ENCODE data around the gene TMEM179.

TMEM179 gene

DNA sequence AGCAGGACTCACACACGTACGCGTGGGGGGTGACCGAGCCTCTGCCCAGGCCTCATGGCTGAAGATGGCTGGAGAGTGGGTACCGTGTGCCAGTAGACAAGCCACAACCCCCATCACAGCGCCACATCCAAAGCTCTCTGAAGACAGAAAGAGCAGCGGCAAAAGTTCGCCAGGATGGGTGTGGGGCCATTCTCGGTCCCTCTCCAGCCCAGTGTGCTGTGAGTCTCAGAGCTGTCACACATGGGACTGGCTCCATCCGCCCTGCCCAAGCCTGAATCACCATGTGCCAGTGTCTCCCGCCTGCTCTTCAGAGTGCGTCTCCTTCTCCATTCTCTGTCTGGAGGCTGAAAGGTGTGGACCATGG, 5.7 kb downstream of the TMEM179 start:
- no peak for DNase-seq (ENCODE audit: low spot score)

DNA sequence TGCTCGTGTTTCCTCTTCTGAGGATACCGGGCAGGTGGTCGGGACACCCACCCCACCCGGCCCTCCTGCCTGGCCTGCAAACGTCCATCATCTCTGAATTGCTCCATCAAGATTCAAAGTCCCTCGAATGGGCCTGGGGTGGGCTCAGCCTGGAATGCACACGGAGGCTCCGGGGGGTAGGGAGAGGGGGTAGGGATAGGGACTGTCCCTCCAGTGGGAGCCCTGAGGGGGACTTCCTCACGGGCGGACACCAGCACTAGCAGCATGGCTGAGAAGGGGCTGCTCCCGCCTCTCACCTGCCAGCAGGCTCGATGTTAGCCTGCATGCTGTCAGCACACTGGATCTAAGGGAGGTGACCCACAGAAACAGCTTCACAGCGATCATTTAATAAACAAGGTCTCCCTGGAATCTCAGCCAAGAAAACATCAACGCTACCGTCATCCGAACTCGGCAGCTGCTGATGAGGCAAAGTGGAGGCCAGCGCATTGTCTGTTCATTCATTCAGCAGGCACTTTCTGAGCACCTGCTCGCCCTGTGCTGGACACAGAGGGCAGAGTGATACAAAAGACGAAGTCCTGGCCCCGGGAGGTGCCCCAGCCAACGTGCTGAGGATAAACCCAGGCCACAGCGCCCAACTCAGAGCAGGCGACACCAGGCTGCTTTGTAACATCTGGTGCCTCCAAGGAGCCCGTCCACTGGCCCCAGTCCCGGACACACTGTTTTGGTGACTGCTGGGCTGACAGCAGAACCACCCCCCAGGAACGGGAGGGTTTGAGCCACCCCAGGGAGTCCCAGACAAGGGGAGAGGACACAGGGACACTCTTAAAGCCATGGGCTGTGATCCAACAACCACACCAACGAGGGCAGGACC, 6.3 kb downstream of the TMEM179 start:
- DNase-seq (ENCODE audit: low spot score) = no peak

DNA sequence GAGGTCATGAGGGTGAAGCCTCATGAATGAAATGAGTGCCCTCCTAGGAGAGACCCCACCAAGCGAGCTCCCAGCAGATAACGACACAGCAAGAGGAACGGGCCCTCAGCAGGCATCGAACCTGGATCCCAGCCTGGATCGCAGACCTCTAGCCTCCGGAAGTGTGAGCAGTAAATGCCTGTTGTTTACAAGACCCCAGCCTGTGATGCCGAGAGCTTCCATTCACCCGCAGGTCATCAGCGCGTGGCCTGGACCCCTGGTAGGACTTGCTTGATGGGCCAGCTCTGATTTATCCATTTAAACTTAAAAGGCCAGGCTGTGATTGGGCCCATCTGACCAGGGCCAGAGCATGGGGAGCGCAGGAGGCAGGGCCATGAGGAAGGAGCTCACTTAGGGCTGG, 7.0 kb downstream of the TMEM179 start:
- DNase-seq (ENCODE audit: low spot score) = no peak

DNA sequence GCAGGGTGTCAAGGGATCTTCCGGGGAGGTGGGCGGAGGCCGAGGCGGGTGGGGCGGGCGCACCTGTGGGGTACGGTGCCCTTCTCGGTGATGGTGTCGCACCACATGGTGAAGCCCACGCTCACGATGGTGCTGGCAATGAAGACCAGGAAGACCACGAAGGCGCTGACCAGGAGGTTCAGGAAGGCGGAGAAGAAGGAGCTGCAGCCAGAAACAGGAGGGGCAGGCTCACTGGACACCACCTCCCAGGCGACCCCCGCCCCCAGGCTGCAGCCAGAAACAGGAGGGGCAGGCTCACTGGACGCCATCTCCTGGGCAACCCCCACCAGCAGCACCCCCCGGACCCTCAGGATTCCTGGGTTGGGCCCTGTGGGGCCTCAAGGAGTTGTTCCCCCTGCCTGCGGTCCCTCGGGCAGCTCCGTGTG, 7.6 kb downstream of the TMEM179 start:
- DNase-seq (ENCODE audit: low spot score) = no peak

DNA sequence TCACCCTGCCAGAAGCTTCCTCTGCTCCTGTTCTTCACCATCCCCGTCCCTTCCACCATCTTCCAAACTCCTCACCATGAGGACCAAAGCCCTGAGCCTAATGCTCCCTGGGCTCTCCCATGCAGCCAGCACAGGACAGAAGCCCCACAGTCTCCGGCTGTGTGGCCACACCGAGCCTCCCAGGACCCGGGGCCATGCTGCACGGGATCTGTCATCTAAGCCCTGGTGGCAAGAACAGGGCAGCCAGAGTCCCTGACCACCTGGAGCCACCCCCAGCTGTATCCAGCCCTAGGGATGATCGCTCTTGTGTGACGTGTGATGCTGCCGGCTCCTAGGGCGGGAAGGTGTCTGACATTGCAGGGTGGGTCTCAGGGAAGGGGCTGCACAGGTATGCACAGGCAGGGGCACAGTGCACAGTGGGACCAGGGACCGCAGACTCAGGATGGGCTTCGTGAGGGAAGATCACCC, 8.1 kb downstream of the TMEM179 start:
- no peak for DNase-seq (ENCODE audit: low spot score)

DNA sequence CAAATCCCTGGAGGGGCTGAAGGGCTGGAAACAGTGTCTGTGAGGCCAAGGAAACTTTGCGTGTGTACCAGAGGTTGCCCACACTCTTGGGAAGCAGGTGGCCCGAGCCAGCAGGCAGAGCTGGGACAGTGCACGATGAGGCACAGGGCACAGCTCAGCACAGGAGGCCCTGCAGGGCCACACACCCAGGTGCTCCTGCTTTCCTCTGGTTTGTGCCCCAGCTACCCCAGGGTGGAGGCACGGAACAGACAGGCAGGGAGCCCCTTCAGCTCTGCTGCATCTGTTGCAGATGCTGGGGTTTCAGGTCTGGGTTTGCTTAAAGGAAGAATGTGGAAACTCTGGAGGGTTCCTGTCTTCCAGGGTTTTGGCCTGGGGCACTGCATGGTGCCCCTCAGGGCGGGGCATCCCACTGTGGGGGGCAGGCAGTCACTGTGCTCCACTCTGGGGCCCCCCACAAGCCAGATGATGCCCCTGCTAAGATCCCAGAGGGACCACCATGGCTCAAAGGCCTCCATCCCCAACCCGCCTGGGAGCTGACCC, 8.6 kb downstream of the TMEM179 start:
- DNase-seq (ENCODE audit: low spot score) = no peak

DNA sequence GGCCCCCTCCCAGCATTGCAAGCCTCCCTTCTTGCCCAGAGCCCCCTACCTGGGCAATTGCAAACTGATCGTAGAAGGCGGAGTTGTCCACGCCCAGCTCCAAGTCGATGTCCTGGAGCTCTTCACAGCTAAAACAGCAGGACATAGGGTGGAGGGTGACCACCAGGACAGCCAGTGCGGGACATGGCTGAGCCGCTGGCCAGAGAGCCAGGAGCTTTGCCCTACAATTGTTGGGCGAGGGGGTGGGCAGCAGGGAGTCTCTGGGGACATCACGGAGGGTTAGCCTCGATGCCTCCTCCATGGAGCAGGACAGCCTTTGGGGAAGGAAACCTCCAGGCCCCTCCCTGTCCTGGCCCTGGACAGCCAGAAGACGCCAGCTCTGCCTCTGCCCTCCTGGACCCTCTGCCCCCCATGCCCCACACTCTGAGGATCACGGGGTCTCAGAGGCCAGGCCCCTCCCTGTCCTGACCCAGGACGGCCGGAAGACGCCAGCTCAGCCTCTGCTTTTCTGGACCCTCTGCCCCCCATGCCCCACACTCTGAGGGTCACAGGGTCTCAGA, 9.4 kb downstream of the TMEM179 start:
- no peak for DNase-seq (ENCODE audit: low spot score)

DNA sequence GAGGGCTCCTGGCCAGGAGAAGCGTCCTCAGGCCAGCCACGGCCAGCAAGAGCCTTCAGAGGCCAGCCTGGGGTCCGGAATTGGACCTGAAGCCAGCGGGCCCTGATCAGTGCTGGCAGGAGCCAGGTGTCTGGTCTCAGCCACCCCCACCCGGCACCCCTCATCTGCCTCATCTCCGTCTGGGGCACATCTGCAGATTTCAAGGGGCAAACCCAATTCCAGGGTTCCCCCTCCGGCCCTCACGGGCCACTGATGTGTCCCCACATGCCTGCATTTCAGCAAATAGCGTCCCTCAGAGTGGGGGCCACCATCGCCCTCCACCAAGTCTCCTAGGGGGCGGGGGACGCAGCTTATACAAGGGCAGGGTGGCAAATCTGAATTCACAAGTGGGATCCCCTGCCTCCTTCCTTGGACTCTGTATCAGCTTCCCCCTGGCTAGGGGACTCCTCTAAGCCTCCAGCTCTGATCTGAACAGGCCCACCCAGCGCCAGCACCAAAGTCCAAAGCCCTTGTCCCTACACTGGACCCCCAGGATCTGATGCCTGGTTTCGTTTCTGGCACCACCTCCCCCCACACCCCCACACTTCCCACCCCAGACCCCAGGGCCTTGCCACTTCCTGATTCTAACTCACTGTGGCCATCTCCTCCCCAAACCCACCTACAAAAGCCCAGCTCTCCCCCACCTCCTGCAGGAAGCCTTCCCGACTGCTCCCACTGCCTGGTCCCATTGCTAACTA, 10.1 kb downstream of the TMEM179 start:
- DNase-seq (ENCODE audit: low spot score) = no peak

DNA sequence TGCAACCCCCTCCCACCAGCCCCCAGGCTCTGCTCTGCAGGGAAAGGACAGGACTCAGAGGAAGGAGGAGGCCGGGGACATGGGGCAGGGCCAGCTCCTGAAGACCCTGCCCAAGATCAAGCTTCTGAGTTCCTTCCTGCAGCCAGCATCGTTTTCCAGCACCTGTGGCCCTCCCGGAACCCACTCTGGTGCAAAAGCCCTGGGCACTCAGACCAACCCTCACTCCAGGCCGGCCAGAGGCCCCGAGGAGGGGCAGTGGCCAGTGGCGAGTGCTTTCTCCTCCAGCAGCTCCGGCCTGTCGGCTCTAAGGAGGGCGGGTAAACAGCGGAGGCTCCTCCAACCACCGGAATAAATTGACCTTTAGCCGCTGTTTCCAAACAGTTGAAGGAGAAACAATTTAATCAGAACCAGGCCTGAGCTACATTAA, 10.8 kb downstream of the TMEM179 start:
- no peak for DNase-seq (ENCODE audit: low spot score)

DNA sequence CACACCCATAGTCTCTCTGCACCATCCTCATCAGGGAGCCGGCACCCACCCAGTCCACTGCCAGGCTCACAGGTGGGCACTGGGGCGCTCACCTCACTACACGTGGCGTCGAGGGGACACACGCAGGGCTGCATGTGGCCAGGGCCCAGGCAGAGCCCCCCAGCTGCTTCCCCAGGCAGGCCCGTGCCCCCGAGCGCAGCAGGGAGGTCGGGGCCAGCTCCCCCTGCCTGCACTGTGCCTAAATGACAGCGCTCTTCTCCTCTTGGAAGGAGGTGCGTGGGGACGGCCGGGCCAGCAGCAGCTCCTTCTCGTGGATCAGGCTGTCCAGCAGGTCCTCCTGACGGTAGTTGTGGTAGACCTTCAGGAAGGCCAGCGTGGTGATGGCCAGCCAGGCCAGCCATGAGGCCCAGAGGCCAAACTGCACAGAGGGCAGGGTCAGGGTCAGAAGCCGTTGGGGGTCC, 11.3 kb downstream of the TMEM179 start:
- DNase-seq (ENCODE audit: low spot score) = no peak

DNA sequence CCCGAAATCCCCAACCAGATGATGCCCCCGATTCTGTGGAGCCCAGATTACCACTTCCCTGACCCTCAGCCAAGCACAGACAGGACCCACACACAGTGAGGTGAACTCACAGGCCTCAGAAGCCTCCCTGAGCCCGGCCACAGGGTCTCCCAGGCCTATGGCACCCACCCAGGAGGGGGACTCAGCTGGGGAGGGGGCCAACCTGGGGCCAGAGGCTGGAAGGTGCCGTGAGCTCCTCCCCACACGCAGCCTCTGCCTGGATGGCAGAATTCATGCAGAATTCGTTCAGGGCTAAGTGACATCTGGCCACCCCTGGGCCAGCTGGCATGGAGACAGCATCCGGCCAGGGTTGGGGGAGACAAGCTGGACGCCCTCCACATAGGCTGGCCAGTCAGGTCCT, 11.8 kb downstream of the TMEM179 start:
- no peak for DNase-seq (ENCODE audit: low spot score)

DNA sequence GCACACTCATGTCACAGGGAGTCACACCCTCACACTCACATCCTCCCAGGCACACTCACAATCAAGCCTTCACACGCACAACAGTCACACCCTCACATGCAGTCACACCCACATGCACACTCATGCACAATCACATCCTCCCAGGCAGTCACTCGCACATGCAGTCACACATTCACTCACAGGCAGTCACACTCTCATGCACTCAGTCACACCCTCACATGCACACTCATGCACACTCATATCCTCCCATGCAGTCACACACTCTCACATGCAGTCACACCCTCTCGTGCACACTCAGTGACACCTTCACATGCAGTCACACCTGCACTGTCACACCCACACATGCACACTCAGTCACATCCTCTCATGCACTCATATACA, 12.3 kb downstream of the TMEM179 start:
- DNase-seq (ENCODE audit: low spot score) = no peak

DNA sequence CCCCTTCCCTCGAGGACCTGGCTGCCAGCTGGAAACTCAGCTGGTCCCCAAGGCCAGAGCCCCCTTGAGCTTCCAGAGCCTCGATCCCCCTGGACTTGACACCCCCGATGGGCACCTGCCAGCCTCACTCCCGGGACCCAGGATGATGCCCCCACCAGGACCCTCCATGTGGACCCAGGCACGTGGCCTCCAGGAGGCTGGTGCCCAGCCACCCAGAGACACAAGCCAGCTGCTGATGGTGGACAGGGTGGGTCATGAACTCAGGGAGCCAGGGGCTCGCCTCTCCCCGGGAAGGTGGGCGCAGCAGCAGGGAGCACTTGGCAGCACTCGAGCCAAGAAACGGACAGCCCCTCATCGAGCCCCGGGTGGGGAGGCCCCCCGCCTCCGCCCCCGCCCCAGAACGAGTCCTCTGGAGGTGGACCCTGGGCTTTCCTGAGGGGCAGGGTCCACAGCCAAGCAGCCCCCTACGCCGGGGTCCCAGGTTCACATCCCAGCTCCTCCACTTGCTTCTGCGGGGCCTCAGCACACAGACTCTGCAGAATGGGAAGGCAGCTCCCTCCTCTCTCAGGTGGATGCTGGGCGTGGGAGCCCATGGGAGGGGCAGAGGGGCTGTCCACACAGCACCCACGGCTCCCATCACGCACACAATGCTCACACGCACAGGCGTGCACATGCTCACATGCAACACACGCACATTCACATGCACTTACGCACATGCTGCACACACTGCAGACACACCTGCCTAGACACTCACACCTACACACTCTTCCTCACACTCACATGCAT, 12.9 kb downstream of the TMEM179 start:
- no peak for DNase-seq (ENCODE audit: low spot score)

DNA sequence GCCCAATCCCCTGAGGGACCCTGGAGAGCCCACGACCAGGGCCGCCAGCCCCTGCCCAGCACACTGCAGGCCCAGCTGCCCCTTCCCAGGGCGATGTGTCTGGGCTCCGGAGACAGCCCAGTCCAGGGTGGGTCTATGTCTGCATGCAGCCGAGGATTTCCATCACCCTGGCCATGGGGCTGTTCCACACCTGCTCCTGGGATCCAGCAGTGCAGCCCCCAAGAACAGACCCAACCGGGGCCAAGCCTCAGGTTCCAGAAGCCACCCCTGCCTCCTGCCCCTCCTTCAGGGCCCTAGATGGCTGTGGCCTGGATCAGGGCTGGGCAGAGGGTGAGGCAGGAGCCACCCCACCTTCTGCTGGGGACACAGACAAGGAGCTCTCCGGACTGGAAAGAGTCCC, 13.5 kb downstream of the TMEM179 start:
- DNase-seq (ENCODE audit: low spot score) = no peak

DNA sequence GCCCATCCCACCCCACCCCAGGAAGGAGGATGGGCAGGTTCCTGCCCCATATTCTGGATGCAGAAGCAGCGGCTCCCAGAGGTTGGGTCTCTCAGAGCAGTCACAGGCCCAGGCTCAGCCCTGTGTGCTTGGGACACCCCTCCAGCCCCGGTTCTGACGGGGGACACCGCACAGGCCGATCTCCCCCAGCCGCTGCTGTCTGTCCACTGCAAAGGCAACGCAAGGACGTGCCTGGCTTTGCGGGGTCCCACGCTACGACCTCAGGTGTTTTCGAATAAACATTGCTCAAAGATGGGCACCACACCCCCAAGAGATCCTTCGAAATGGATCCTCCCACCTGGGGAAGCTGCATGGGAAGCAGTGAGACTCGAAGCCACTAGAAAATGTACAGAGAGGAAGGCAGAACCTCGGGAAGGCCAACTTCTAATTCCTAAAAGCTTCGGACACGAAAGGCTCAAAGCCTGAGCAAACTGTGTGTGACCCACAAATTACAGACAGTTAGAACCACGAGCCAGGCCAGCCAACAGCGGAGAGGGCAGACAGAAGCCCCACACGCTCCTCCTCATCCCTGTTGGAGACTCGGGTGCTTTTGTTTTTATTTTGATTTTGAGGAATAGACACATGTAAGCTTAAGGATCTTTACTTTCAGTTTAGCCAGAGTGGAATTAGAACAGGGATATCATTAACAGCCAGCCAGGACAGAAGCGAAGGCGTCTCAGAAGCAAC, 14.2 kb downstream of the TMEM179 start:
- no peak for DNase-seq (ENCODE audit: low spot score)

DNA sequence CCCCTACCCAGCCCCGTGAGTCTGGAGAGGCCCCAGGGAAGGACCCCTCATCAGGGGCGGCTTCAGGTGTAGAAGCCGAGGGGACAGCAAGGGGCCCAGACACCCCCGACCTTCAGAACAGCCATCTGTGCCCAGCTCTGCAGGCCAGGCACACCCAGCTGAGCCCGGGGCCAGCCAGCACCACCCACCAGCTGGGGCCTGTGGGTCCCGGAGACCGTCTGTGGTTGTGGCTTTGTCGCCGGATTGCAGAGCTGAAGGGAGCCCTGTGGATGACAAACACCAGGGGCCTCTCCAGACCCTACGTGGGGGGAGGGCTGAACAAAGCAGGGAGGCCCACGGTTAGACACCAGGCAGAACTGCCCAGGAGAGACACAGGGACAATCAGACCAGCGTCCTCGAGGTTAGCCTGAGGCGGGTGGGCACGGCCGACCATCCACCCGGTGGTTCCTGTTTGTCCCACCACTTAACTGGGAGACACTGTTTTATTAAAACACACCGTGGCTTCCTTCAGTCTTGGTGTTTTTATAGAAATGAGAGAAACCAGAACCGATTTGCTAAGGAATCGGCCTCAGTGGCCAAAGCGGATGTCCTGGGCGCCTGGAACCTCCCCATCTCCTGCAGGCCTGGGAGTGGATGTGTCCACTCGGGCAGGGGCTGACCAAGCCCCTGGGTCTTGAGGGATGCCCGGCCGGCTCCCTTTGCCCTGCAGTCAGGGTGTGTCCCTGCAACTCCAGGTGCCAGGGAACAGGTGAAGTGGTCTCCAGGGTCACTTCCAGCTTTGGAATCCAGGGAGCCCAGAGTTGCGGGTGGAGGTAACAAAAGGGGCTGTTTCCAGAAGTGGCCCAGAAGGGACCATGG, 15.0 kb downstream of the TMEM179 start:
- no peak for DNase-seq (ENCODE audit: low spot score)

DNA sequence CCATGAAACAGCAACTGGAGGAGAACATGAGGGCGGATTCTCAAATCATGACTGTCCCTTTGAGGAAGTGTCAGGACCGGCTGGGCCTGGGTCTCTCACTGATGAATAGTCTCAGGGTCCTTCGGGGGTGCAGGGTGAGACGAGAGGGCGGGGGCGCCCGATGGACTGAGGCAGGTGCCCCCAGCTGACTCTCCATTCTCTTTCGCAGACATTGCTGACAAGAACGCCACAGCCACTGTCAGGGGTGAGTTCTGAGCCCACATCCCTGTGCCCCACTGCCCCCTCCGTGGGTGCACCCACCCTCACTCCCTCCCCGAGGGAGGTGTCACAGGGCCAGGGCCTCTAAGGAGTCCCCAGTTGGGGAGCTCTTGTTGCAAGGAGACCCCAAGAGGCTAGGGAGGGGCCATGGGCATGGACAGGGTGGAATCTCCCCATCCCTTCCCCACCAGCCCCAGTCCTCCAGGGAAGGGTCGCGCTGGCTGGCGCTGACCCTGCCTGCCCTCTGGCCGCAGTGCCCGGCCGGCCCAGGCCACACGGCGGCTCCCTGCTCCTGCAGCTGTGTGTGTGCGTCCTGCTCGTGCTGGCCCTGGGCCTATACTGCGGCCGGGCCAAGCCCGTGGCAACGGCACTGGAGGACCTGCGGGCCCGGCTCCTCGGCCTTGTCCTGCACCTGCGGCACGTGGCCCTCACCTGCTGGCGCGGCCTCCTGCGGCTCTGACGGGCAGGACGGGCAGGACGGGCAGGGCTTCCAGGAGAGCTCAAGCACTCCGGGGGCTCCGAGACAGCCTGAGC, 16.3 kb downstream of the TMEM179 start:
- DNase-seq (ENCODE audit: low spot score) = no peak

DNA sequence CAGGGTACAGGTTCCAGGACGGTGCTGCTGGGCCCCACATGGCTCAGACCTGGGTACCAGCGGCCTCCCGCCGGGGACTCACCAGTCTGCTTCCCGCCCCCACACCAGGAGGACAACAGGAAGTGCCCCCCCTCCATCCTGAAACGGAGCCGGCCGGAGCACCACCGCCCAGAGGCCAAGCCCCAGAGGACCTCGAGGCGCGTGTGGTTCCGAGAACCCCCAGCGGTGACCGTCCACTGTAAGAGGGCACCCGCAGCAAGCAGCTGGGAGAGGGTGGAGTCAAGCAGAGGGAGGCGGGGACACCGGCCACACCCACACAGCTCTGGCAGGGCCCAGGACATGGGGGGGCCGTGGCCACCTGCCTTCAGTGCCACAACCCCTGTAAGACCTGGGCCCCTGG, 16.9 kb downstream of the TMEM179 start:
- no peak for DNase-seq (ENCODE audit: low spot score)

DNA sequence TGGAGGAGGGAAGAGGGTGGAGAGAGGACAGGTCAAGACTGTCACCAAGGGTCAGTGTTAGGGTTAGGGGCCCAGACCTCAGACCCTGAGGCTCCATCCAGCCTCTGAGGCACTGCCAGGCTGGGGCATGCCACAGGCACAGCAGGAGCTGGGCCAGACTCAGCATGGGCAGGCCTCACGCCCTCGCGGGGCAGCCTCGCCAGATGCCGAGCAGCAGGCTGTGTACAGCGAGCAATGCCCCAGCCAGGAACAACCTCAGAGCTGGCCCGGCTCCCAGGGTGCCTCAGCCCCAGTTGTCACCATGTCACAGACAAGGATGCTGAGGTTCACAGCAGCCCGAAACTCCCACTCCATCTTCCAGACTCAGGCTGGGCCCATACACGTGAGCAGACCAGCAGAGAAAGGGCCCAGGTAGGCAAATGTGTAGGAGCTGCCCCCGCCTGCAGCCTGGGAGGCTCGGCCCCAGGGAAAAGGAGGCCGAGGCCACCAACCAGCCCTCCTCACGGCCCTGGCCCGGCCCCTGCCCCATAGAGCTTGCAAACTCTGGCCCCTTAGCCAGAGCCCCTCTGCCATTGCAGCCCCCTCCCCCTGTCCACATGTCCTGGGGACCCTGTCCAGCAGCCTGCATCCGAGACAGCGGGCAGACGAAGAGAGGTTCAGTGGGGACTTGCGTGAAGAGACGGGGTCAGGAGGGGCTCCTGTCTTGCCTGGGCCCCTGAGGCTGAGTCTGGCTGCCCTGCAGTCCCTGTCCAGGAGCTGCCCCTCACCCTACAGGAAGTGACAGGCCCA, 17.5 kb downstream of the TMEM179 start:
- DNase-seq (ENCODE audit: low spot score) = no peak

Data from hepatic stellate cell (primary cell).